HCT116 (cell line): Measurements from ENCODE around the gene PACRG. TPM values are rescaled to one million over a fixed set of nuclear protein-coding genes. Genes with fewer than 3 reads are reported as not detected.

Experiments
- ATAC-seq: fragments of 200-7000 bp; cut with Tn5 transposase; 2 replicates; pipeline ENCODE4 v1.9.1; 2020; ENCODE audit warnings: mild to moderate bottlenecking, moderate library complexity
- BruUV-seq: library from RNA; stranded (reverse); fragments of 400-500 nt; replicated peaks from 2 replicates; lab custom pipeline; 2021; lab: Mats Ljungman, UMichigan
- CTCF ChIA-PET: fragments of 300-600 bp; sonication (Branson Sonifier 250); formaldehyde crosslinking; loops from one replicate; lab custom pipeline; 2021; ENCODE audit warnings: antibody characterized with exemption; lab: Charles Lee
- POLR2A ChIA-PET: fragments of 300-600, 350-600 bp; sonication (Branson Sonifier 250); formaldehyde crosslinking; loops from one replicate; lab custom pipeline; 2021; ENCODE audit warnings: antibody characterized with exemption; lab: Charles Lee
- RAD21 ChIA-PET, 2 experiments: fragments of 300-600 bp; sonication (Branson Sonifier 250); formaldehyde crosslinking; loops; one replicate each; lab custom pipeline; 2023; ENCODE audit warnings: low total read pairs in 2 of 2; ENCODE audit not compliant: uncharacterized antibody in 2 of 2, unreplicated experiment in 2 of 2, low non-redundant PET in 1 of 2; lab: Charles Lee
- DNase-seq: peaks from one replicate; pipeline ENCODE4 v3.0.0-alpha.2; 2010; ENCODE audit warnings: low read depth, low spot score
- H2AFZ ChIP-seq: fragments of 200-600 bp; shearing (Covaris generic), sonication (generic); 2 replicates; pipeline ENCODE4 v1.6.1; 2017; ENCODE audit warnings: low read depth, mixed run types, mixed read lengths, antibody characterized with exemption, low read length; ENCODE audit not compliant: poor library complexity, severe bottlenecking
- H3K27ac ChIP-seq: 2 replicates; pipeline ENCODE4 v1.5.1; 2012; ENCODE audit warnings: low read depth, low read length
- H3K27me3 ChIP-seq: fragments of 200-600 bp; sonication (generic); 2 replicates; pipeline ENCODE4 v1.6.1; 2016; ENCODE audit warnings: mixed run types, low read length, mixed read lengths; ENCODE audit not compliant: insufficient read depth
- H3K36me3 ChIP-seq, 2 experiments: fragments of 200-500 bp in 1 of 2; fragments of 200-600 bp in 1 of 2; sonication (Bioruptor generic) in 1 of 2; sonication (generic) in 1 of 2; 2 replicates each; pipeline versions ENCODE4 v1.5.1 to v1.6.1; 2014 to 2016; ENCODE audit warnings: low read length in 2 of 2, inconsistent platforms in 1 of 2, mixed read lengths in 1 of 2, mixed run types in 1 of 2; ENCODE audit not compliant: insufficient read depth in 2 of 2, control insufficient read depth in 1 of 2
- H3K4me1 ChIP-seq, 2 experiments: fragments of 200-600 bp in 1 of 2; sonication (generic) in 1 of 2; 2 replicates each; pipeline versions ENCODE4 v1.5.1 to v1.6.1; 2012 to 2017; ENCODE audit warnings: low read length in 2 of 2, inconsistent platforms in 1 of 2, mild to moderate bottlenecking in 1 of 2, mixed read lengths in 1 of 2, mixed run types in 1 of 2, moderate library complexity in 1 of 2; ENCODE audit not compliant: insufficient read depth in 2 of 2, control insufficient read depth in 1 of 2
- H3K4me2 ChIP-seq: fragments of 200-600 bp; sonication (generic); 2 replicates; pipeline ENCODE4 v1.6.1; 2017; ENCODE audit warnings: mixed run types, low read length, mixed read lengths
- H3K4me3 ChIP-seq, 2 experiments: fragments of 200-600 bp in 1 of 2; sonication (generic) in 1 of 2; replicated peaks in 1 of 2; 2 replicates each; pipeline ENCODE4 v1.5.1; 2011 to 2016; ENCODE audit warnings: low read length in 2 of 2, control low read depth in 1 of 2, low read depth in 1 of 2, mild to moderate bottlenecking in 1 of 2, mixed read lengths in 1 of 2, mixed run types in 1 of 2
- H3K79me2 ChIP-seq: fragments of 200-600 bp; sonication (generic); 2 replicates; pipeline ENCODE4 v1.6.1; 2017; ENCODE audit warnings: mild to moderate bottlenecking, mixed run types, low read length, moderate library complexity, mixed read lengths; ENCODE audit not compliant: insufficient read depth
- H3K9ac ChIP-seq: fragments of 200-600 bp; sonication (generic); 2 replicates; pipeline ENCODE4 v1.6.1; 2016; ENCODE audit warnings: low read length, mixed read lengths
- H3K9me2 ChIP-seq: fragments of 200-600 bp; sonication (generic), shearing (Covaris generic); 2 replicates; pipeline ENCODE4 v1.6.1; 2017; ENCODE audit warnings: mixed run types, mild to moderate bottlenecking, moderate library complexity; ENCODE audit not compliant: insufficient read depth
- H3K9me3 ChIP-seq, 2 experiments: fragments of 200-500 bp in 1 of 2; fragments of 200-600 bp in 1 of 2; sonication (Bioruptor generic) in 1 of 2; sonication (generic) in 1 of 2; 2 replicates each; pipeline ENCODE4 v1.6.1; 2014 to 2017; ENCODE audit warnings: low read length in 2 of 2, mixed read lengths in 2 of 2, inconsistent platforms in 1 of 2, low read depth in 1 of 2, mild to moderate bottlenecking in 1 of 2, mixed run types in 1 of 2, moderate library complexity in 1 of 2; ENCODE audit not compliant: control insufficient read depth in 1 of 2, insufficient read depth in 1 of 2
- H4K20me1 ChIP-seq: fragments of 200-600 bp; sonication (generic), shearing (Covaris generic); 2 replicates; pipeline ENCODE4 v1.6.1; 2017; ENCODE audit warnings: mixed run types, mild to moderate bottlenecking, moderate library complexity; ENCODE audit not compliant: insufficient read depth
- ELF1 ChIP-seq: IDR thresholded peaks from 2 replicates; pipeline ENCODE4 v1.6.1; 2012; ENCODE audit warnings: low read depth, borderline replicate concordance
- POLR2AphosphoS5 ChIP-seq: IDR thresholded peaks from 2 replicates; pipeline ENCODE4 v1.6.1; 2011; ENCODE audit warnings: mild to moderate bottlenecking, low read depth, low read length, moderate library complexity
- RAD21 ChIP-seq: IDR thresholded peaks from 2 replicates; pipeline ENCODE4 v1.6.1; 2012; ENCODE audit warnings: low read depth, mild to moderate bottlenecking
- SRF ChIP-seq: IDR thresholded peaks from 2 replicates; pipeline ENCODE4 v1.6.1; 2012; ENCODE audit warnings: low read depth
- ZFX ChIP-seq: fragments of 450-650 bp; IDR thresholded peaks from 2 replicates; pipeline ENCODE4 v1.6.1; 2017
- intact Hi-C: fragments of 100-400 bp; cut with micrococcal nuclease; formaldehyde crosslinking; loops from 2 replicates; pipeline ENCODE4 v1.10.0; 2022
- total RNA-seq: library from RNA; stranded (reverse); gene quantifications from one replicate; pipeline ENCODE4 v1.2.1, GENCODE V29; 2021; ENCODE audit not compliant: unreplicated experiment
- TF ChIP-seq, protein P1 (sequence below): IDR thresholded peaks from 2 replicates; pipeline ENCODE4 v1.6.1; 2012; ENCODE audit warnings: low read depth
- TF ChIP-seq, protein P2 (sequence below), 3 experiments: fragments of 200-600 bp in 1 of 3; sonication (generic) in 1 of 3; IDR thresholded peaks in 2 of 3; conservative IDR thresholded peaks in 1 of 3; 2 replicates each; pipeline ENCODE4 v1.5.1; 2012 to 2017; ENCODE audit warnings: low read depth in 2 of 3, low read length in 2 of 3, antibody characterized with exemption in 1 of 3, borderline replicate concordance in 1 of 3, control low read depth in 1 of 3, mild to moderate bottlenecking in 1 of 3, mixed read lengths in 1 of 3, mixed run types in 1 of 3, moderate library complexity in 1 of 3; ENCODE audit not compliant: insufficient read depth in 1 of 3

PACRG gene
- total RNA-seq, 1 experiment from 2014 or later = 0.71 TPM

DNA sequence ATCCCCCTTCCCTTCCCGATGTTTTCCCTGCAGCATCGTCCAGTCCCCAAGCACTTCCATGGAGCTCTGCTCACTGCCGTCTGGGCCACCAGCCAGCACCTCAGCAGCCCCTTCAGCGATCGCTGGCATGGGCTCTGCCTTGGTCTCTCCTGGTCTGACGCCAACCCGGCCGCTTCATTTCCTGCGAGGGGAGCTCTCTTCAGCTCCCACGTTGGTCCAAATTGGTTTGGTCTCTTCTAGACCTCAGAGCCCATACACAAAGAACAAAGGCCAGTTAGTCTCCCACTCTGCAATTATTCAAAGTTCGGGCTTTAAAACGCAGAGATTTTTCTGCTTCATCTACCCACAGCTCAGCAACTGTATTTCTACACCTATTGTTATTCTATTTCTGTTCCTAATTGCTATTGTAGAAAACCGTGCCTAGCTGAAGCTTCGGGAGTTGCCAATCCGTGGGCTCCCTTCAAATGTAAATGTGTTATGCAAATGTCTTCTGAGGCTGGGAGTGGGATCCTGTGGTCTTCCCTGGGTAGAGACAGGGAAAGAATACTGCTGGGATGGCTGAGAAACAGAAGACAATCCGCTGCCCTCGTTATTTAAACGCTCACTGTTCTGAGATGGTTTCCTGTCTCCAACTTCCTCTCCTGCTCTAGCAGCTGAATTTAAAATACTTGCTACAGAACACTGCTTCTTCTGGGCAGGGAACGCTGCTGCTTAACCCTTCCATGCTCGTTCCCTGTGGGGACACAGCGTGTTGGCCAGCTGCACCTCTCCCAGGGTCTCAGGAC is 532.5 kb downstream of the PACRG start:
- no peak overlapping the region for H3K27ac ChIP-seq
- no TSS peak for BruUV-seq
- no peak overlapping the region for H3K4me3 ChIP-seq
- H3K27me3 ChIP-seq = no peaks in the 10 kb centered on the region
- no peaks in the 10 kb centered on the region for H3K79me2 ChIP-seq
- H2AFZ ChIP-seq = no peak overlapping the region
- DNase-seq (no peak), ATAC-seq (no peak)
- ChIA-PET RAD21 (no interaction called here), CTCF (no interaction called here), POLR2A (no interaction called here)
- no peaks in the 10 kb centered on the region for H3K9me3 ChIP-seq
- intact Hi-C loops = no loop called here
- TF ChIP-seq RAD21 = no peak
- no peaks in the 10 kb centered on the region for H3K9me2 ChIP-seq
- no peaks in the 10 kb centered on the region for H3K36me3 ChIP-seq
- no peak overlapping the region for H3K4me2 ChIP-seq
- H4K20me1 ChIP-seq = no peaks in the 10 kb centered on the region
- no peaks in the 10 kb centered on the region for H3K4me1 ChIP-seq
- no peak overlapping the region for H3K9ac ChIP-seq

DNA sequence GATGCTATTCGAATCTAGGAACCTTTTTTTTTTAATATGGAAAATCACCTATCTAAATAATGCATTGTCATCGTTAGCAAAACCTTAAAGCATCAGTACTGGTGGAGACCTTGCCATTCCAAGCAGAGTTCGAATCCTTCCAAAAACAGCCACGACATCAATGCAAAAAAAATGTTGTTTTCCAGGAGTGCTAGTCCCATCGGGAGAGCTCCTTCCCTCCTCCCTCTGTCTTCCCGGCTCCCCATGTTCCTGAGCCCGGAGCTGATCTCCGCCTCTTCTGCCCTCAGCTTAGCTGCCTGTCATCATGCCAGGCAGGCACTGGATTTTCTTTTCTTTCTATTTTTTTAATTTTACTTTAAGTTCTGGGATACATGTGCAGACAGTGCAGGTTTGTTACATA is 533.1 kb downstream of the PACRG start:
- Histone ChIP-seq H2AFZ (no peak overlapping the region), H3K4me2 (no peak overlapping the region)
- BruUV-seq = no TSS peak

More for the DNA sequence above, 533.1 kb downstream of the PACRG start:
- ATAC-seq (no peak), DNase-seq (no peak)
- ChIA-PET RAD21 (no interaction called here), POLR2A (no interaction called here), CTCF (no interaction called here)
- Histone ChIP-seq H3K9me2 (no peaks in the 10 kb centered on the region), H3K36me3 (no peaks in the 10 kb centered on the region), H3K27me3 (no peaks in the 10 kb centered on the region), H3K9me3 (no peaks in the 10 kb centered on the region), H4K20me1 (no peaks in the 10 kb centered on the region), H3K27ac (no peak overlapping the region), H3K79me2 (no peaks in the 10 kb centered on the region), H3K4me1 (no peaks in the 10 kb centered on the region), H3K9ac (no peak overlapping the region), H3K4me3 (no peak overlapping the region)
- TF ChIP-seq SRF (no peak), ZFX (no peak), POLR2AphosphoS5 (no peak), ELF1 (no peak)
- TF ChIP-seq, protein P1, sequence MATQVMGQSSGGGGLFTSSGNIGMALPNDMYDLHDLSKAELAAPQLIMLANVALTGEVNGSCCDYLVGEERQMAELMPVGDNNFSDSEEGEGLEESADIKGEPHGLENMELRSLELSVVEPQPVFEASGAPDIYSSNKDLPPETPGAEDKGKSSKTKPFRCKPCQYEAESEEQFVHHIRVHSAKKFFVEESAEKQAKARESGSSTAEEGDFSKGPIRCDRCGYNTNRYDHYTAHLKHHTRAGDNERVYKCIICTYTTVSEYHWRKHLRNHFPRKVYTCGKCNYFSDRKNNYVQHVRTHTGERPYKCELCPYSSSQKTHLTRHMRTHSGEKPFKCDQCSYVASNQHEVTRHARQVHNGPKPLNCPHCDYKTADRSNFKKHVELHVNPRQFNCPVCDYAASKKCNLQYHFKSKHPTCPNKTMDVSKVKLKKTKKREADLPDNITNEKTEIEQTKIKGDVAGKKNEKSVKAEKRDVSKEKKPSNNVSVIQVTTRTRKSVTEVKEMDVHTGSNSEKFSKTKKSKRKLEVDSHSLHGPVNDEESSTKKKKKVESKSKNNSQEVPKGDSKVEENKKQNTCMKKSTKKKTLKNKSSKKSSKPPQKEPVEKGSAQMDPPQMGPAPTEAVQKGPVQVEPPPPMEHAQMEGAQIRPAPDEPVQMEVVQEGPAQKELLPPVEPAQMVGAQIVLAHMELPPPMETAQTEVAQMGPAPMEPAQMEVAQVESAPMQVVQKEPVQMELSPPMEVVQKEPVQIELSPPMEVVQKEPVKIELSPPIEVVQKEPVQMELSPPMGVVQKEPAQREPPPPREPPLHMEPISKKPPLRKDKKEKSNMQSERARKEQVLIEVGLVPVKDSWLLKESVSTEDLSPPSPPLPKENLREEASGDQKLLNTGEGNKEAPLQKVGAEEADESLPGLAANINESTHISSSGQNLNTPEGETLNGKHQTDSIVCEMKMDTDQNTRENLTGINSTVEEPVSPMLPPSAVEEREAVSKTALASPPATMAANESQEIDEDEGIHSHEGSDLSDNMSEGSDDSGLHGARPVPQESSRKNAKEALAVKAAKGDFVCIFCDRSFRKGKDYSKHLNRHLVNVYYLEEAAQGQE = no peak
- TF ChIP-seq, protein P2, sequence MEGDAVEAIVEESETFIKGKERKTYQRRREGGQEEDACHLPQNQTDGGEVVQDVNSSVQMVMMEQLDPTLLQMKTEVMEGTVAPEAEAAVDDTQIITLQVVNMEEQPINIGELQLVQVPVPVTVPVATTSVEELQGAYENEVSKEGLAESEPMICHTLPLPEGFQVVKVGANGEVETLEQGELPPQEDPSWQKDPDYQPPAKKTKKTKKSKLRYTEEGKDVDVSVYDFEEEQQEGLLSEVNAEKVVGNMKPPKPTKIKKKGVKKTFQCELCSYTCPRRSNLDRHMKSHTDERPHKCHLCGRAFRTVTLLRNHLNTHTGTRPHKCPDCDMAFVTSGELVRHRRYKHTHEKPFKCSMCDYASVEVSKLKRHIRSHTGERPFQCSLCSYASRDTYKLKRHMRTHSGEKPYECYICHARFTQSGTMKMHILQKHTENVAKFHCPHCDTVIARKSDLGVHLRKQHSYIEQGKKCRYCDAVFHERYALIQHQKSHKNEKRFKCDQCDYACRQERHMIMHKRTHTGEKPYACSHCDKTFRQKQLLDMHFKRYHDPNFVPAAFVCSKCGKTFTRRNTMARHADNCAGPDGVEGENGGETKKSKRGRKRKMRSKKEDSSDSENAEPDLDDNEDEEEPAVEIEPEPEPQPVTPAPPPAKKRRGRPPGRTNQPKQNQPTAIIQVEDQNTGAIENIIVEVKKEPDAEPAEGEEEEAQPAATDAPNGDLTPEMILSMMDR (IDR thresholded peaks at IDR 0.05 in 2 of 3, conservative IDR thresholded peaks at IDR 0.05 in 1 of 3; ENCODE audit: borderline replicate concordance in 1 of 3, insufficient read depth in 1 of 3, low read depth in 2 of 3, low read length in 2 of 3) = no peak
- intact Hi-C loops = no loop called here
